Measurements from ENCODE around the gene NEGR1. TPM values are rescaled to one million over a fixed set of nuclear protein-coding genes. Genes with fewer than 3 reads are reported as not detected.

The NEGR1 gene
- total and polyA plus RNA-seq, 2 experiments from 2014 or later = 0.57 to 0.94 TPM

DNA sequence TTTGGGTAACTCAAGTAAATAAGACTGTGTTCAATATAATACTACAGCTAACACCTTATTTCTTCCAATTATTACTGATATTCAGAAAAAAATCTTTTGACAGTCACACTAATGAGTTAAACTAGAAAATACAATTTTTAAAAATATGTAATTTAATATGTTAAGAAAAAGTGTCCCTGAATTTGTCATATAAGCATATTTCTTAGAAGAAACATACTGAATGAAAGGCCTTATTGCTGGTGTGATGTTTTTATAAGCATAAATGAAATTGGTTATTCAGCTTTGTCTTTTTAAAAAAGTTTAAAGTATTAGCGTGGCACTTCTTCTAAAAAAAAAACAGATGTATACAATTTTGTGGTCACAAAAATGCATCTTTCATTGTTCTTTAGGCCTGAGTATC, 267.3 kb downstream of the NEGR1 start:
- DNase-seq (ENCODE audit: low spot score) (no peak), ATAC-seq (no peak)
- H3K4me3 ChIP-seq = no peak overlapping the region
- Mint-ChIP-seq H3K4me1 (peaks cover 19% of the 10 kb centered on the region), H3K27me3 (ENCODE audit: insufficient read depth, low read depth, poor library complexity) (no peaks in the 10 kb centered on the region), H3K9me3 (no peaks in the 10 kb centered on the region), H3K27ac (no peak overlapping the region), H3K4me3 (no peak overlapping the region), H3K36me3 (ENCODE audit: low read depth) (no peaks in the 10 kb centered on the region)
- H3K27ac ChIP-seq (ENCODE audit: low read depth) = no peak overlapping the region
- H3K79me2 ChIP-seq (replicated peaks; ENCODE audit: insufficient read depth) = no peaks in the 10 kb centered on the region
- H3K36me3 ChIP-seq (ENCODE audit: insufficient read depth) = no peaks in the 10 kb centered on the region
- H3K27me3 ChIP-seq (ENCODE audit: insufficient read depth) = no peaks in the 10 kb centered on the region
- no peak overlapping the region for H3K4me2 ChIP-seq
- TF ChIP-seq, protein P1, sequence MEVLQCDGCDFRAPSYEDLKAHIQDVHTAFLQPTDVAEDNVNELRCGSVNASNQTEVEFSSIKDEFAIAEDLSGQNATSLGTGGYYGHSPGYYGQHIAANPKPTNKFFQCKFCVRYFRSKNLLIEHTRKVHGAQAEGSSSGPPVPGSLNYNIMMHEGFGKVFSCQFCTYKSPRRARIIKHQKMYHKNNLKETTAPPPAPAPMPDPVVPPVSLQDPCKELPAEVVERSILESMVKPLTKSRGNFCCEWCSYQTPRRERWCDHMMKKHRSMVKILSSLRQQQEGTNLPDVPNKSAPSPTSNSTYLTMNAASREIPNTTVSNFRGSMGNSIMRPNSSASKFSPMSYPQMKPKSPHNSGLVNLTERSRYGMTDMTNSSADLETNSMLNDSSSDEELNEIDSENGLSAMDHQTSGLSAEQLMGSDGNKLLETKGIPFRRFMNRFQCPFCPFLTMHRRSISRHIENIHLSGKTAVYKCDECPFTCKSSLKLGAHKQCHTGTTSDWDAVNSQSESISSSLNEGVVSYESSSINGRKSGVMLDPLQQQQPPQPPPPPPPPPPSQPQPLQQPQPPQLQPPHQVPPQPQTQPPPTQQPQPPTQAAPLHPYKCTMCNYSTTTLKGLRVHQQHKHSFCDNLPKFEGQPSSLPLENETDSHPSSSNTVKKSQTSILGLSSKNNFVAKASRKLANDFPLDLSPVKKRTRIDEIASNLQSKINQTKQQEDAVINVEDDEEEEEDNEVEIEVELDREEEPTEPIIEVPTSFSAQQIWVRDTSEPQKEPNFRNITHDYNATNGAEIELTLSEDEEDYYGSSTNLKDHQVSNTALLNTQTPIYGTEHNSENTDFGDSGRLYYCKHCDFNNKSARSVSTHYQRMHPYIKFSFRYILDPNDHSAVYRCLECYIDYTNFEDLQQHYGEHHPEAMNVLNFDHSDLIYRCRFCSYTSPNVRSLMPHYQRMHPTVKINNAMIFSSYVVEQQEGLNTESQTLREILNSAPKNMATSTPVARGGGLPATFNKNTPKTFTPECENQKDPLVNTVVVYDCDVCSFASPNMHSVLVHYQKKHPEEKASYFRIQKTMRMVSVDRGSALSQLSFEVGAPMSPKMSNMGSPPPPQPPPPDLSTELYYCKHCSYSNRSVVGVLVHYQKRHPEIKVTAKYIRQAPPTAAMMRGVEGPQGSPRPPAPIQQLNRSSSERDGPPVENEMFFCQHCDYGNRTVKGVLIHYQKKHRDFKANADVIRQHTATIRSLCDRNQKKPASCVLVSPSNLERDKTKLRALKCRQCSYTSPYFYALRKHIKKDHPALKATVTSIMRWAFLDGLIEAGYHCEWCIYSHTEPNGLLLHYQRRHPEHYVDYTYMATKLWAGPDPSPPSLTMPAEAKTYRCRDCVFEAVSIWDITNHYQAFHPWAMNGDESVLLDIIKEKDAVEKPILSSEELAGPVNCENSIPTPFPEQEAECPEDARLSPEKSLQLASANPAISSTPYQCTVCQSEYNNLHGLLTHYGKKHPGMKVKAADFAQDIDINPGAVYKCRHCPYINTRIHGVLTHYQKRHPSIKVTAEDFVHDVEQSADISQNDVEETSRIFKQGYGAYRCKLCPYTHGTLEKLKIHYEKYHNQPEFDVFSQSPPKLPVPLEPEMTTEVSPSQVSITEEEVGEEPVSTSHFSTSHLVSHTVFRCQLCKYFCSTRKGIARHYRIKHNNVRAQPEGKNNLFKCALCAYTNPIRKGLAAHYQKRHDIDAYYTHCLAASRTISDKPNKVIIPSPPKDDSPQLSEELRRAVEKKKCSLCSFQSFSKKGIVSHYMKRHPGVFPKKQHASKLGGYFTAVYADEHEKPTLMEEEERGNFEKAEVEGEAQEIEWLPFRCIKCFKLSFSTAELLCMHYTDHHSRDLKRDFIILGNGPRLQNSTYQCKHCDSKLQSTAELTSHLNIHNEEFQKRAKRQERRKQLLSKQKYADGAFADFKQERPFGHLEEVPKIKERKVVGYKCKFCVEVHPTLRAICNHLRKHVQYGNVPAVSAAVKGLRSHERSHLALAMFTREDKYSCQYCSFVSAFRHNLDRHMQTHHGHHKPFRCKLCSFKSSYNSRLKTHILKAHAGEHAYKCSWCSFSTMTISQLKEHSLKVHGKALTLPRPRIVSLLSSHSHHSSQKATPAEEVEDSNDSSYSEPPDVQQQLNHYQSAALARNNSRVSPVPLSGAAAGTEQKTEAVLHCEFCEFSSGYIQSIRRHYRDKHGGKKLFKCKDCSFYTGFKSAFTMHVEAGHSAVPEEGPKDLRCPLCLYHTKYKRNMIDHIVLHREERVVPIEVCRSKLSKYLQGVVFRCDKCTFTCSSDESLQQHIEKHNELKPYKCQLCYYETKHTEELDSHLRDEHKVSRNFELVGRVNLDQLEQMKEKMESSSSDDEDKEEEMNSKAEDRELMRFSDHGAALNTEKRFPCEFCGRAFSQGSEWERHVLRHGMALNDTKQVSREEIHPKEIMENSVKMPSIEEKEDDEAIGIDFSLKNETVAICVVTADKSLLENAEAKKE (CRISPR knock-in tag; IDR thresholded peaks at IDR 0.05) = no peak
- TF ChIP-seq, protein P2, sequence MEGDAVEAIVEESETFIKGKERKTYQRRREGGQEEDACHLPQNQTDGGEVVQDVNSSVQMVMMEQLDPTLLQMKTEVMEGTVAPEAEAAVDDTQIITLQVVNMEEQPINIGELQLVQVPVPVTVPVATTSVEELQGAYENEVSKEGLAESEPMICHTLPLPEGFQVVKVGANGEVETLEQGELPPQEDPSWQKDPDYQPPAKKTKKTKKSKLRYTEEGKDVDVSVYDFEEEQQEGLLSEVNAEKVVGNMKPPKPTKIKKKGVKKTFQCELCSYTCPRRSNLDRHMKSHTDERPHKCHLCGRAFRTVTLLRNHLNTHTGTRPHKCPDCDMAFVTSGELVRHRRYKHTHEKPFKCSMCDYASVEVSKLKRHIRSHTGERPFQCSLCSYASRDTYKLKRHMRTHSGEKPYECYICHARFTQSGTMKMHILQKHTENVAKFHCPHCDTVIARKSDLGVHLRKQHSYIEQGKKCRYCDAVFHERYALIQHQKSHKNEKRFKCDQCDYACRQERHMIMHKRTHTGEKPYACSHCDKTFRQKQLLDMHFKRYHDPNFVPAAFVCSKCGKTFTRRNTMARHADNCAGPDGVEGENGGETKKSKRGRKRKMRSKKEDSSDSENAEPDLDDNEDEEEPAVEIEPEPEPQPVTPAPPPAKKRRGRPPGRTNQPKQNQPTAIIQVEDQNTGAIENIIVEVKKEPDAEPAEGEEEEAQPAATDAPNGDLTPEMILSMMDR (conservative IDR thresholded peaks at IDR 0.05; ENCODE audit: low read depth in 2 of 2) = no peak
- no peak for TF ChIP-seq EZH2phosphoT487 (IDR thresholded peaks at IDR 0.05; ENCODE audit: unreplicated experiment)
- no peak for TF ChIP-seq ZNF114 (CRISPR knock-in tag; IDR thresholded peaks at IDR 0.05)
- no peaks in the 10 kb centered on the region for H3K9me2 ChIP-seq (ENCODE audit: insufficient read depth)
- no peaks in the 10 kb centered on the region for H3K4me1 ChIP-seq (ENCODE audit: insufficient read depth)
- no peaks in the 10 kb centered on the region for H3F3A ChIP-seq (replicated peaks; ENCODE audit: low read depth)
- H4K20me1 ChIP-seq (replicated peaks; ENCODE audit: insufficient read depth) = no peaks in the 10 kb centered on the region
- no peak overlapping the region for H2AFZ ChIP-seq

DNA sequence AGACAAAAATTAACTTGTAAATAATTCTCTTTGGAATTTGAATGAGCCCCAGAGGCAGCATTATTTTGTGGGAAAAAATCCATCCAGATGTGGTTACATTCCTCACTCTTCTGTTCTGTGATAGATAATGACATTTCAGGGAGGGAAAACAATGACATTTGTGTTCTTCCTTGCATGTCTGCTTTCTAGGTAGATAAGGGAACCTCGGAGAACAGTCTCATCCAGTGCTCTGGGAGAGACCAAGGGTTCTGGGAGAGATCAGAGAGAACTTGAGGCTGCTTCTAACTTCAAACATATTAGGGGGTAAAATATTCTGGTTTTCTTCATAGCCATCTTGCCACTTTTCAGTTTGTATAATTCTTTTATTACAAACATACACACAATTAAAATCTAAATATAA, 269.2 kb downstream of the NEGR1 start:
- no peak for TF ChIP-seq CREB1 (CRISPR knock-in tag; IDR thresholded peaks at IDR 0.05; ENCODE audit: low read depth)
- TF ChIP-seq, protein P2 (conservative IDR thresholded peaks at IDR 0.05; ENCODE audit: low read depth in 2 of 2) = no peak
- TF ChIP-seq NANOG (IDR thresholded peaks at IDR 0.05; ENCODE audit: borderline replicate concordance) = no peak
- no peak for TF ChIP-seq EZH2phosphoT487 (IDR thresholded peaks at IDR 0.05; ENCODE audit: unreplicated experiment)
- no peak for TF ChIP-seq JUNB (IDR thresholded peaks at IDR 0.05; ENCODE audit: unreplicated experiment)
- no peaks in the 10 kb centered on the region for H4K20me1 ChIP-seq (replicated peaks; ENCODE audit: insufficient read depth)
- no peaks in the 10 kb centered on the region for H3K36me3 Mint-ChIP-seq (ENCODE audit: low read depth)
- ATAC-seq (no peak), DNase-seq (ENCODE audit: low spot score) (no peak)
- H3F3A ChIP-seq (replicated peaks; ENCODE audit: low read depth) = no peaks in the 10 kb centered on the region
- H3K27ac ChIP-seq (ENCODE audit: low read depth) = no peak overlapping the region
- H3K4me3 Mint-ChIP-seq = no peak overlapping the region
- no peak overlapping the region for H3K4me2 ChIP-seq
- no peaks in the 10 kb centered on the region for H3K36me3 ChIP-seq (ENCODE audit: insufficient read depth)
- H3K27me3 ChIP-seq (ENCODE audit: insufficient read depth) = no peaks in the 10 kb centered on the region
- H3K4me1 ChIP-seq (ENCODE audit: insufficient read depth) = no peaks in the 10 kb centered on the region
- H3K4me1 Mint-ChIP-seq = peaks cover 14% of the 10 kb centered on the region; the same call in 2 of the 3 replicates
- H3K27me3 Mint-ChIP-seq (ENCODE audit: insufficient read depth, low read depth, poor library complexity) = peaks cover 2% of the 10 kb centered on the region
- H3K27ac Mint-ChIP-seq = no peak overlapping the region; the same call in 1 of the 2 replicates
- no peaks in the 10 kb centered on the region for H3K79me2 ChIP-seq (replicated peaks; ENCODE audit: insufficient read depth)
- H3K9me3 Mint-ChIP-seq = no peaks in the 10 kb centered on the region
- H3K9me2 ChIP-seq (ENCODE audit: insufficient read depth) = no peaks in the 10 kb centered on the region
- no peak overlapping the region for H3K4me3 ChIP-seq
- no peak overlapping the region for H2AFZ ChIP-seq

All from GM23338 (cell line).